Epithelial cell of esophagus (primary cell): ENCODE data around the gene ESYT3.
"Not testable (repeated sequence)": the region's sequence is repeated elsewhere in the genome, so short reads cannot be mapped to it uniquely, and the experiment has no call there.

Source experiments
- DNase-seq: peaks from one replicate; pipeline ENCODE4 v3.0.0; 2010; ENCODE audit warnings: low read depth
- H3K4me3 ChIP-seq: 2 replicates; pipeline ENCODE4 v1.5.1; 2011; ENCODE audit warnings: mild to moderate bottlenecking, low read length, control low read depth
- TF ChIP-seq, protein P1 (sequence below): IDR thresholded peaks from 2 replicates; pipeline ENCODE4 v1.5.1; 2011; ENCODE audit warnings: low read depth, mild to moderate bottlenecking, low read length, control low read depth, inconsistent platforms; ENCODE audit not compliant: insufficient read depth; ENCODE audit errors: missing control alignments

Gene ESYT3

DNA sequence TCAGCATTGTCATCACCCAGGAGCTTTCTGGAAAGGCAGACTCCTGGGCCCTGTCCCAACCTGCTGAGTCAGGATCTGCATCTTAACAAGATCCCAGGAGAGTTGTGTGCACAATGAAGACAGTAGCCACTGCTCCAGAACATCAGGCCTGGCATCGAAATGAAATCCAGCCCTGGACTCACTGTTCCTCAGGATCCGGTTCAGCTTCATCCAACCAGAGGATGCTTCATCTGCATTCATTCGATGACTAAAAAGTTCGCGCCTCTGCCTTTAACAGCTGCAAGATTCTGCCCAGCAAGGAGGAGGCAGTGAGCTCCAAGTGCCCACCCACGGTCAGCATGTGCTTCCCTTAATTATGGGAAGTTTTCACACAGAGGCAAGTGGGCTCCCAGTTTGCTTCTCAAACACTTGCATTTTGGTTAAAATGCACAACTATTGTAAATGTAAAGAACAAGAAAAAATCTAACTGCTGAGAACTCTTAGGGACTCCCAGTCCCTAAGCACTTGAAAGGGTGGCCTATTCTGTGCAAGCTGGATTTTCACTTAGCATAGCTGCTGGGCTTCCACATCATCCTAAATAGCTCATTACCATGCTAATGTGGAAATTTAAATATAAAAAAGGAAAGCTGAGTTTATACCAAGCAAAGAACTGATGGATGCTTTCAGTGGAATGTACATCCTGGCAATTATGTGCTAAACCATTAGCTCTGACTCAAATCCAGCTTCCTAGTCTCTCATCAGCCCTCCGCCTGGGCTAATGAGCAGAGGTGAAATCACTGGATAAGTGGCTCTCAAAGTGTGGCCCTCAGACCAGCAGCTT lies 25.5 kb upstream of the ESYT3 start:
- TF ChIP-seq, protein P1, sequence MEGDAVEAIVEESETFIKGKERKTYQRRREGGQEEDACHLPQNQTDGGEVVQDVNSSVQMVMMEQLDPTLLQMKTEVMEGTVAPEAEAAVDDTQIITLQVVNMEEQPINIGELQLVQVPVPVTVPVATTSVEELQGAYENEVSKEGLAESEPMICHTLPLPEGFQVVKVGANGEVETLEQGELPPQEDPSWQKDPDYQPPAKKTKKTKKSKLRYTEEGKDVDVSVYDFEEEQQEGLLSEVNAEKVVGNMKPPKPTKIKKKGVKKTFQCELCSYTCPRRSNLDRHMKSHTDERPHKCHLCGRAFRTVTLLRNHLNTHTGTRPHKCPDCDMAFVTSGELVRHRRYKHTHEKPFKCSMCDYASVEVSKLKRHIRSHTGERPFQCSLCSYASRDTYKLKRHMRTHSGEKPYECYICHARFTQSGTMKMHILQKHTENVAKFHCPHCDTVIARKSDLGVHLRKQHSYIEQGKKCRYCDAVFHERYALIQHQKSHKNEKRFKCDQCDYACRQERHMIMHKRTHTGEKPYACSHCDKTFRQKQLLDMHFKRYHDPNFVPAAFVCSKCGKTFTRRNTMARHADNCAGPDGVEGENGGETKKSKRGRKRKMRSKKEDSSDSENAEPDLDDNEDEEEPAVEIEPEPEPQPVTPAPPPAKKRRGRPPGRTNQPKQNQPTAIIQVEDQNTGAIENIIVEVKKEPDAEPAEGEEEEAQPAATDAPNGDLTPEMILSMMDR = no peak
- DNase-seq = no peak
- H3K4me3 ChIP-seq = no peak overlapping the region

DNA sequence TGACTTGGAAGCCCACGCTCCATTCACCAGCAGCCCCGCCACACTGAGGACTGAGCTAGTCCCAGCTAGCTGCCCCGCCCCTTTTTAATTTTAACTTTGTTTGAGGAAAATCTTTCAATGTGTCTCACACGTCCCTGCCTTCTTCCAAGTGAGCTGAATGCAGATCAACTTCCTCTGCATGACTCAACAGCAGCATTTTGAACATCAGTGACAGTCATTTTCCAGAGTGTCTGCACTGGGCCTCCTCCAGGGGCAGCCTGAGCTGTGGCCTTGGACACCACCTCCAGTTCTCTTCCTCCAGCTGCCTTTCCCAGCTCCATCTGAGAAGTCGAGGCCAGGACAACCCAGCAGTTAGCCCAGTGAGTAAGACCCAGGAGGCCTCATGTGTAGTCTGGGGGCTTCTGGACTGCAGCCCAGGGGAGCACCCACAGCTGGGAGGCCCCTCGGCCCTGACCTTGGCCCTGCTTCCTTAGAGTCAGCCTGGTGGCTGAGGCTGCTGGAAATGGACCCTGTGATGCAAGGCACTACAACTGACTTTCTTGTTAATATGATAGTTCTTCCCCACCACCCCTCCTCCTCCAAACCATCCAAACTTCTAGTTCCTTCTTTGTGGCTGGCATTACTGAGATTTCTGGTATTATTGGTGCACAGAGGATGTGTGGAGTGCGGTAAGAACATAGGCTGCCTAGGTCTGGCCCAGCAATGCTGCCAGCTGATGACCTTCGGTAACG lies 21.4 kb upstream of the ESYT3 start:
- peak; percentile 24 for DNase-seq
- TF ChIP-seq, protein P1 = no peak
- H3K4me3 ChIP-seq = no peak overlapping the region

GRCh38 chr3:138416236-138416635 lies 18.2 kb upstream of the ESYT3 start:
- DNase-seq, H3K4me3 ChIP-seq: not testable (repeated sequence)

- peak; percentile 82 for DNase-seq
- TF ChIP-seq, protein P1 = peak; percentile 97
- H3K4me3 ChIP-seq = no peak overlapping the region
Measured at GRCh38 chr3:138417559-138417982, 16.8 kb upstream of the ESYT3 start.

DNA sequence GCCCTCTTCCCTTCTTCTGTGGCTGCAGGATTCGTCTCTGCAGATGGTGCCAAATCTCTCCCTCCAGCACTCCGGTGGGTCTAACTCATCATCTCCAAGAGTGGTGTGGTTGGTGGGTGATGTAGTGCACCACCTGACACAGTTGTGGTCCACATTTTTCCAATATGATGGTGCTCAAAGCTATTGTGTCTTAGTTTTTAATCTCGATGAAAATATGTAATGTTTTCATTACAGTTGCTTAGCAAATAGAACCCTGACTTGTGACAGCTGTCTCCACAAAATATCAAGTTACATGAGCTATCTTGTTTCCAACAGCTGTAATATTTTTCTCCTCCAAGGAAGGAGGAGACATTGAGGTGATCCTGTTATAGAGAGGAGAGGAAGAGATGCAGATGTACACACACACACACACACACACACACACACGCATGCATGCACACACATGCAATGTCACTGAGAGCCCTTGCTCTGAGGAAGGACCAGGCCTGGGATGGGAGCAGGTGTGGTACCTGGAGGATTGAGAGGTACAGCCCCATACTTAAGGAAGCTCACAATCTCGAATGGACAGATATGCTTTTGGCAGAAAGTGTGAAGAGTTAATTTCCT lies 15.7 kb upstream of the ESYT3 start:
- DNase-seq = no peak
- TF ChIP-seq, protein P1 = no peak
- H3K4me3 ChIP-seq = no peak overlapping the region

DNA sequence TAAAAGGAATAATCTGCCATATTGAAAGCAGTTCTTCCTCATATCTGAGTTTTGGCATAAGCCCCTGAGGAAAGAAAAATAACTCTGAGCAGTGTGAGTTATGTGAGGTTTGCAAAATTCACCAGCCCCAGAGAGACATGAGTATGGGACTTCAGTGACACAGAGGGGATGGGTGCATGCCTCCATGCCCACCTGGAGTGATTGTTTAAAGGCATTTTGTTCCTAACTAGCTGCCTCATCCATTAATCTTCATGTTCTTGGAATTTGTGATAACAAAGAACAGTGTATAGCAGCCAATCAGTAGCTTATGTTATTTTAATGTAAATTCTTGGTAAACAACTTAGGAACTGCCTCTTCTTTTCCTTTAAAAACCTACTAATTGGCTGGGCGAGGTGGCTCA lies 11.1 kb upstream of the ESYT3 start:
- no peak overlapping the region for H3K4me3 ChIP-seq
- TF ChIP-seq, protein P1 = no peak
- DNase-seq = no peak

- H3K4me3 ChIP-seq = no peak overlapping the region
- TF ChIP-seq, protein P1 = no peak
- DNase-seq = no peak
Measured at GRCh38 chr3:138424323-138424722, 10.1 kb upstream of the ESYT3 start.
